Prostate gland (tissue), 2 donors: Measurements from ENCODE around the gene SYT12. TPM values are rescaled to one million over a fixed set of nuclear protein-coding genes. Genes with fewer than 3 reads are reported as not detected.
A peak's percentile ranks its signal among the peaks of the same experiment; 100 is the strongest.

ENCODE experiments used
- DNase-seq: peaks from one replicate; pipeline ENCODE4 v3.0.0-alpha.2; 2019; ENCODE audit warnings: low spot score
- H3K27ac ChIP-seq, 2 donors: fragments of 200-600 bp; sonication (generic); 2 replicates each; pipeline ENCODE4 v1.5.1; 2017 to 2019
- H3K27me3 ChIP-seq: fragments of 200-600 bp; sonication (generic); replicated peaks from 2 replicates; pipeline ENCODE4 v1.5.1; 2019; ENCODE audit not compliant: insufficient read depth
- H3K36me3 ChIP-seq, 2 donors: fragments of 200-600 bp; sonication (generic); 1 replicate in 1 of 2; 2 replicates in 1 of 2; pipeline versions ENCODE4 v1.5.1 to v1.8.1; 2017 to 2019
- H3K4me1 ChIP-seq: fragments of 200-600 bp; sonication (generic); replicated peaks from 2 replicates; pipeline ENCODE4 v1.5.1; 2019
- H3K4me3 ChIP-seq, 2 donors: fragments of 200-600 bp; sonication (generic); 2 replicates each; pipeline ENCODE4 v1.5.1; 2017 to 2019
- H3K9me3 ChIP-seq: fragments of 200-600 bp; sonication (generic); 2 replicates; pipeline ENCODE4 v1.5.1; 2017
- POLR2A ChIP-seq: fragments of 450-650 bp; IDR thresholded peaks from one replicate; pipeline ENCODE4 v1.6.1; 2016; ENCODE audit warnings: antibody characterized with exemption, mild to moderate bottlenecking
- POLR2AphosphoS5 ChIP-seq: sonication (generic); formaldehyde crosslinking; IDR thresholded peaks from one replicate; pipeline ENCODE4 v1.6.1; 2017; ENCODE audit warnings: antibody characterized with exemption
- WGBS: methylation state at CpG from one replicate; pipeline ENCODE4 v1.1.5; 2018; 5-methylcytosine and 5-hydroxymethylcytosine counted together
- intact Hi-C: fragments of 100-400 bp; cut with DNase I; formaldehyde crosslinking; loops from one replicate; pipeline ENCODE4 v1.14.2; 2022
- total RNA-seq, 2 donors: library from RNA; depleted of rRNA; stranded (reverse); fragments of >200 nt; gene quantifications; one replicate each; pipeline ENCODE4 v1.1.0, GENCODE V29; 2016
- TF ChIP-seq, protein P1 (sequence below), 4 experiments: fragments of 200-600 bp in 2 of 4; fragments of 450-650 bp in 2 of 4; sonication (generic) in 2 of 4; IDR thresholded peaks; 1 replicate in 3 of 4; 2 replicates in 1 of 4; pipeline ENCODE4 v1.5.1; 2016 to 2019; ENCODE audit warnings: antibody characterized with exemption in 4 of 4, mild to moderate bottlenecking in 2 of 4, moderate library complexity in 2 of 4

The SYT12 gene
- total RNA-seq, 2 donors from 2014 or later: 2.1 to 3.4 TPM

DNA sequence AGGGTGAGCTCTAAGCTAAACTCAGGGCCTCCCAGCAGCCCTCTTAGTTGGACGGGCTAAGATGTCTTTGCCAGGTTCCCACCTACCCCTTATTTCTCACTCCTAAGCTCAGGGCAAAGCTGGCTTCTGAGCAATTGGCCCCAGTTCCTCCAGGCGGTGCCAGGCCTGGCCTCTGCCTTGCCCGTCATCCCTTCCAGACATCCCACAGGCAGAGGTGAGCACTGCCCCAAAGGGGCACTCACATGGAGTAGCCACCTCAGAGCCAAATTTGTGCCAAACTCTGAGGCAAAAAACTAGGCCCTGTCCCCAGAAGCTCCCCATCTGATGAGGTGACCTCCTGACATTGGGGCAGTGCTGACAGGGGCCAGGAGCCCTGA, 43.4 kb downstream of the SYT12 start:
- 95% methylated on average over 3 of the region's 3 CpGs for WGBS
- no peaks in the 10 kb centered on the region for H3K4me1 ChIP-seq
- DNase-seq: no peak
- no peaks in the 10 kb centered on the region for H3K9me3 ChIP-seq
- no peaks in the 10 kb centered on the region for H3K27me3 ChIP-seq
- TF ChIP-seq POLR2AphosphoS5 (no peak), POLR2A (no peak)
- TF ChIP-seq, protein P1, sequence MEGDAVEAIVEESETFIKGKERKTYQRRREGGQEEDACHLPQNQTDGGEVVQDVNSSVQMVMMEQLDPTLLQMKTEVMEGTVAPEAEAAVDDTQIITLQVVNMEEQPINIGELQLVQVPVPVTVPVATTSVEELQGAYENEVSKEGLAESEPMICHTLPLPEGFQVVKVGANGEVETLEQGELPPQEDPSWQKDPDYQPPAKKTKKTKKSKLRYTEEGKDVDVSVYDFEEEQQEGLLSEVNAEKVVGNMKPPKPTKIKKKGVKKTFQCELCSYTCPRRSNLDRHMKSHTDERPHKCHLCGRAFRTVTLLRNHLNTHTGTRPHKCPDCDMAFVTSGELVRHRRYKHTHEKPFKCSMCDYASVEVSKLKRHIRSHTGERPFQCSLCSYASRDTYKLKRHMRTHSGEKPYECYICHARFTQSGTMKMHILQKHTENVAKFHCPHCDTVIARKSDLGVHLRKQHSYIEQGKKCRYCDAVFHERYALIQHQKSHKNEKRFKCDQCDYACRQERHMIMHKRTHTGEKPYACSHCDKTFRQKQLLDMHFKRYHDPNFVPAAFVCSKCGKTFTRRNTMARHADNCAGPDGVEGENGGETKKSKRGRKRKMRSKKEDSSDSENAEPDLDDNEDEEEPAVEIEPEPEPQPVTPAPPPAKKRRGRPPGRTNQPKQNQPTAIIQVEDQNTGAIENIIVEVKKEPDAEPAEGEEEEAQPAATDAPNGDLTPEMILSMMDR (IDR thresholded peaks at IDR 0.05): no peak
- no peaks in the 10 kb centered on the region for H3K36me3 ChIP-seq
- no peak overlapping the region for H3K27ac ChIP-seq
- H3K4me3 ChIP-seq: no peak overlapping the region
- intact Hi-C loops: no loop called here

DNA sequence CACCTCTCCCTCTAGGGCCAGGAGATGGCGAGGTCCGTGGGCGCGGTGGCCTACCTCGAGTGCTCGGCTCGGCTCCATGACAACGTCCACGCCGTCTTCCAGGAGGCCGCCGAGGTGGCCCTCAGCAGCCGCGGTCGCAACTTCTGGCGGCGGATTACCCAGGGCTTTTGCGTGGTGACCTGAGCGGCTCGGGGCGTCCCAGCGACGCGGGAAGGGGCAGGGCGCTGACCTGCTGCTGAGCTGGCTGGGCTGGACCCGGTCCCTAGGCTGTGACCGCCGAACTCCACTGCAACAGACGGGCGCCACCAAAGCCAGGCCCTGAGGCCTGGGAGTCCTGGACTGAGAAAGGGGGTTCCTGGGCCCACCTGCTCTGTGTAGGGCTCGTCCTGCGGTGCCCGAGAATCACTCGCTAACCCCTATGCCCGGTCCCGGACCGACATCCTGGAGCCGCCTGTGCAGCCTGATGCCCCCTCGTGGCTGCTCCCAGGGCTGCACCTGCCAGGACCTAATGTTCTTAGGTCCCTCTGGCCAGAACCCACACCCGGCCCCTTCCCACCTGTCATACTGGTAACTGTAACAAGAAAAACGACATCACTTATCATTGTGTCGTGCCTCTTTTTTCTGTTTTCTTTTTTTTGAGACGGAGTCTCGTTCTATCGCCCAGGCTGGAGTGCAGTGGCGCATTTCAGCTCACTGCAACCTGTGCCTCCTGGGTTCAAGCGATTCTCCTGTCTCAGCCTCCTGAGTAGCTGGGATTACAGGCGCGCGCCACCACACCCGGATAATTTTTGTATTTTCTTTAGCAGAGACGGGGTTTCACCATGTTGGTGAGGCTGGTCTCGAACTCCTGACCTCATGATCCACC, 48.7 kb downstream of the SYT12 start:
- TF ChIP-seq POLR2A: no peak
- TF ChIP-seq, protein P1 (IDR thresholded peaks at IDR 0.05): peak; percentile 20 to 68 (median 56)
- intact Hi-C loops: no loop called here
- H3K9me3 ChIP-seq: no peaks in the 10 kb centered on the region
- 72% methylated on average over 51 of the region's 53 CpGs for WGBS
- DNase-seq: peak; percentile 39
- no peaks in the 10 kb centered on the region for H3K4me1 ChIP-seq
- H3K27ac ChIP-seq: no peak overlapping the region
- H3K27me3 ChIP-seq: no peaks in the 10 kb centered on the region
- H3K36me3 ChIP-seq: no peaks in the 10 kb centered on the region
- no peak overlapping the region for H3K4me3 ChIP-seq

DNA sequence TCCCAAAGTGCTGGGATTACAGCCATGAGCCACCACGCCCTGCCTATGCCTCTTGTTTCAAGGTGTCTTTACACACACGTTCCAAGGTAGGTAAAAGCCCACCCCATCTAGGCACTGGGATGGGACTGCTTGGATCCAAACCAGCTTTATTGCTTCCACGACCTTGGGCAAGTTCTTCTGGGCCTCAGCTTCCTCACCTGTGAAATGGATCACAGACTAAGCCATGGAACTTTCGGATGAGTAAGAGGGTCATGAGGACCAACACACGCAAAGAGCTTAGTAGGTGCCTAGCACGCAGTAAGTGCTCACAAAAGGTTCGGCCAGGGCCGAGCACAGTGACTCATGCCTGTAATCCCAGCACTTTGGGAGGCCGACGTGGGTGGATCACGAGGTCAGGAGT, 49.4 kb downstream of the SYT12 start:
- intact Hi-C loops: no loop called here
- H3K36me3 ChIP-seq: no peaks in the 10 kb centered on the region
- 90% methylated on average over 11 of the region's 11 CpGs for WGBS
- DNase-seq: no peak
- H3K4me3 ChIP-seq: no peak overlapping the region
- no peak overlapping the region for H3K27ac ChIP-seq
- TF ChIP-seq POLR2AphosphoS5: no peak
- TF ChIP-seq POLR2A: no peak
- TF ChIP-seq, protein P1 (IDR thresholded peaks at IDR 0.05): no peak
- no peaks in the 10 kb centered on the region for H3K27me3 ChIP-seq
- no peaks in the 10 kb centered on the region for H3K9me3 ChIP-seq
- no peaks in the 10 kb centered on the region for H3K4me1 ChIP-seq

DNA sequence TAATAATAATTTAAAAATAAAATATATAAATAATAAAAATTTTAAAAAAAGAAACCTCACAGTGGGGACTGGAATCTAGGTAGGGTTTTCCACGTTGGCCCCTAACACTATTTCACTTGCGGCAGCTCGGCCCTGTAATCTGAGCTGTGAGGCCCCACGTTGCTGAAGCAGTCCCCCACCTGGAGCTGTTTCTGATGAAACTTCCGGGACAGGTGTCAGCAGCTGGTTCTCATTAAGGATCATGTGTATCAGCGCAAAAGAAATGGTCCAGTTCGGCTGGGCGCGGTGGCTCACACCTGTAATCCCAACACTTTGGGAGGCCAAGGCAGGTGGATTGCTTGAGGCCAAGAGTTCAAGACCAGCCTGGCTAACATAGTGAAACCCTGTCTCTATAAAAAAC, 51.0 kb downstream of the SYT12 start:
- intact Hi-C loops: no loop called here
- no peaks in the 10 kb centered on the region for H3K4me1 ChIP-seq
- no peaks in the 10 kb centered on the region for H3K36me3 ChIP-seq
- H3K27me3 ChIP-seq: no peaks in the 10 kb centered on the region
- no peak overlapping the region for H3K4me3 ChIP-seq
- 85% methylated on average over 9 of the region's 9 CpGs for WGBS
- no peak overlapping the region for H3K27ac ChIP-seq
- H3K9me3 ChIP-seq: no peaks in the 10 kb centered on the region
- DNase-seq: no peak
- TF ChIP-seq, protein P1 (IDR thresholded peaks at IDR 0.05): no peak
- TF ChIP-seq POLR2AphosphoS5 (no peak), POLR2A (no peak)

DNA sequence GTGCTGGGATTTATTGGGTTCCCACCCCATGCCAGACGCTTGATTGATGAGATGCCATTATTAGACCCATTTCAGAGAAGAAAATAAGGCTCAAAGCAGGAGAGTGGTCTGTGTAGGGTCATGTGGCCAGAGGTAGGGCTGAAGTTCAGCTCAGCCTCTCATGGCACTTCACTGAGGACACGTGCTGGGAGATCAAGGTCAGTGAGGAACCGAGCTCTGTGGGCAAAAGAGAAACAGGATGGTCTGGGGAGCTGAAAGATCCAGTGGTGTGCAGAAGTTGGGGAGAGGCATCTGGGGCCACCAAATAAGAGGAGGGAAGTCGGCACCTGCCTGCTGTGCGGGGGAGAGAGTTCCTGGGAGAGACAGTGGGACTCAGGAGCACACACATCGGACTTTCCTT, 53.3 kb downstream of the SYT12 start:
- 85% methylated on average over 6 of the region's 6 CpGs for WGBS

More for the DNA sequence above, 53.3 kb downstream of the SYT12 start:
- intact Hi-C loops: no loop called here
- no peaks in the 10 kb centered on the region for H3K27me3 ChIP-seq
- H3K27ac ChIP-seq: no peak overlapping the region
- no peak for TF ChIP-seq POLR2A
- no peak for TF ChIP-seq POLR2AphosphoS5
- TF ChIP-seq, protein P1 (IDR thresholded peaks at IDR 0.05): no peak
- H3K4me1 ChIP-seq: no peaks in the 10 kb centered on the region
- H3K4me3 ChIP-seq: no peak overlapping the region
- no peak for DNase-seq
- no peaks in the 10 kb centered on the region for H3K9me3 ChIP-seq
- H3K36me3 ChIP-seq: no peaks in the 10 kb centered on the region
